ENCODE results near the gene FARS2. TPM values are rescaled to one million over a fixed set of nuclear protein-coding genes. Genes with fewer than 3 reads are reported as not detected.

The FARS2 gene
- total and polyA plus RNA-seq, 2 of the 13 experiments (the other 11 are each of a cell fraction or from before 2014, with no cell fraction given): 15.4 to 26.0 TPM

GRCh38 chr6:5521322-5521721 is 260.0 kb downstream of the FARS2 start:
- intact Hi-C loops (cut with micrococcal nuclease; ENCODE audit: unreplicated experiment): no loop called here
- Histone ChIP-seq H3K9ac (ENCODE audit: insufficient read depth, low read depth, low read length) (no peak overlapping the region), H3K27ac (ENCODE audit: extremely low read length, insufficient read depth, low read length) (no peak overlapping the region), H2AFZ (ENCODE audit: low read length) (no peak overlapping the region), H3K9me3 (ENCODE audit: low read length) (no peaks in the 10 kb centered on the region), H4K20me1 (ENCODE audit: insufficient read depth, low read length) (no peaks in the 10 kb centered on the region), H3K4me2 (ENCODE audit: low read depth, low read length) (no peak overlapping the region), H3K79me2 (ENCODE audit: insufficient read depth, low read length) (no peaks in the 10 kb centered on the region), H3K36me3 (replicated peaks in 1 of 2; ENCODE audit: control insufficient read depth in 1 of 2, insufficient read depth in 2 of 2, low read length in 2 of 2) (no peaks in the 10 kb centered on the region), H3K4me3 (replicated peaks in 1 of 3; ENCODE audit: insufficient read depth in 1 of 3, low read depth in 2 of 3, low read length in 3 of 3) (no peak overlapping the region), H3K4me1 (ENCODE audit: insufficient read depth, low read length) (no peaks in the 10 kb centered on the region), H3K27me3 (ENCODE audit: control insufficient read depth in 1 of 2, insufficient read depth in 2 of 2, low read length in 2 of 2) (no peaks in the 10 kb centered on the region)
- DNase-seq (ENCODE audit: low spot score): no peak
- ChIA-PET CTCF (ENCODE audit: low intra/inter-chr PET ratio, low total read pairs) (no interaction called here), POLR2A (no interaction called here)
- in situ Hi-C loops (cut with HindIII; ENCODE audit: extremely low pct_ligation_motif_present, low pct_unique_long_range_greater_than_20kb): no loop called here
- no peak for TF ChIP-seq AHR (CRISPR knock-in tag; IDR thresholded peaks at IDR 0.05)
- FAIRE-seq: no peak
- no TSS peak for BruUV-seq (replicated peaks)
- no peak for ATAC-seq
- WGBS (ENCODE audit: low lambda C conversion rate): 99% methylated on average over 3 of the region's 3 CpGs

- Histone ChIP-seq H2AFZ (ENCODE audit: low read length) (no peak overlapping the region), H3K4me2 (ENCODE audit: low read depth, low read length) (no peak overlapping the region), H3K9ac (ENCODE audit: insufficient read depth, low read depth, low read length) (no peak overlapping the region), H3K9me3 (ENCODE audit: low read length) (no peaks in the 10 kb centered on the region), H3K4me1 (ENCODE audit: insufficient read depth, low read length) (no peaks in the 10 kb centered on the region), H3K4me3 (replicated peaks in 1 of 3; ENCODE audit: insufficient read depth in 1 of 3, low read depth in 2 of 3, low read length in 3 of 3) (no peak overlapping the region), H4K20me1 (ENCODE audit: insufficient read depth, low read length) (no peaks in the 10 kb centered on the region), H3K79me2 (ENCODE audit: insufficient read depth, low read length) (no peaks in the 10 kb centered on the region), H3K27ac (ENCODE audit: extremely low read length, insufficient read depth, low read length) (no peak overlapping the region), H3K36me3 (replicated peaks in 1 of 2; ENCODE audit: control insufficient read depth in 1 of 2, insufficient read depth in 2 of 2, low read length in 2 of 2) (no peaks in the 10 kb centered on the region), H3K27me3 (ENCODE audit: control insufficient read depth in 1 of 2, insufficient read depth in 2 of 2, low read length in 2 of 2) (no peaks in the 10 kb centered on the region)
- DNase-seq (ENCODE audit: low spot score): no peak
- no peak for ATAC-seq
- ChIA-PET POLR2A (no interaction called here), CTCF (ENCODE audit: low intra/inter-chr PET ratio, low total read pairs) (no interaction called here)
- intact Hi-C loops (cut with micrococcal nuclease; ENCODE audit: unreplicated experiment) (no loop called here), in situ Hi-C loops (cut with HindIII; ENCODE audit: extremely low pct_ligation_motif_present, low pct_unique_long_range_greater_than_20kb) (no loop called here)
- no TSS peak for BruUV-seq (replicated peaks)
- FAIRE-seq: no peak
- TF ChIP-seq NFAT5 (CRISPR knock-in tag; IDR thresholded peaks at IDR 0.05) (no peak), ZNF768 (CRISPR knock-in tag; IDR thresholded peaks at IDR 0.05) (no peak), ZNF772 (CRISPR knock-in tag; IDR thresholded peaks at IDR 0.05) (no peak), ZNF562 (CRISPR knock-in tag; IDR thresholded peaks at IDR 0.05; ENCODE audit: borderline replicate concordance) (no peak), GATAD1 (CRISPR knock-in tag; IDR thresholded peaks at IDR 0.05) (no peak), MTERF4 (CRISPR knock-in tag; IDR thresholded peaks at IDR 0.05) (no peak), ZNF557 (CRISPR knock-in tag; IDR thresholded peaks at IDR 0.05) (no peak), ZNF234 (CRISPR knock-in tag; conservative IDR thresholded peaks at IDR 0.05) (no peak), REL (CRISPR knock-in tag; conservative IDR thresholded peaks at IDR 0.05) (no peak), ZNF362 (CRISPR knock-in tag; IDR thresholded peaks at IDR 0.05; ENCODE audit: borderline replicate concordance) (no peak), KLF16 (CRISPR knock-in tag; IDR thresholded peaks at IDR 0.05) (no peak), CHCHD3 (CRISPR knock-in tag; IDR thresholded peaks at IDR 0.05) (no peak)
Observed at GRCh38 chr6:5522147-5522546, 260.8 kb downstream of the FARS2 start.

All from HepG2 (cell line).